Measurements from ENCODE around the gene PLCH1. TPM values are rescaled to one million over a fixed set of nuclear protein-coding genes. Genes with fewer than 3 reads are reported as not detected.

The PLCH1 gene
- total RNA-seq, 1 donor from 2014 or later: 2.9 TPM

- H3K27me3 ChIP-seq (ENCODE audit: control insufficient read depth, insufficient read depth, low read length): no peaks in the 10 kb centered on the region
- DNase-seq (ENCODE audit: low read depth): no peak
- no peaks in the 10 kb centered on the region for H3K36me3 ChIP-seq (ENCODE audit: control insufficient read depth, insufficient read depth, low read length)
- H3K4me3 ChIP-seq (ENCODE audit: low read depth, low read length): no peak overlapping the region
- TF ChIP-seq CTCF (IDR thresholded peaks at IDR 0.05; ENCODE audit: insufficient read depth, low read length, poor library complexity, severe bottlenecking): no peak
These were observed 209.8 kb downstream of the PLCH1 start for GRCh38 chr3:155535098-155535497.

- DNase-seq (ENCODE audit: low read depth): no peak
- Histone ChIP-seq H3K27me3 (ENCODE audit: control insufficient read depth, insufficient read depth, low read length) (no peaks in the 10 kb centered on the region), H3K4me3 (ENCODE audit: low read depth, low read length) (no peak overlapping the region), H3K36me3 (ENCODE audit: control insufficient read depth, insufficient read depth, low read length) (no peaks in the 10 kb centered on the region)
- no peak for TF ChIP-seq CTCF (IDR thresholded peaks at IDR 0.05; ENCODE audit: insufficient read depth, low read length, poor library complexity, severe bottlenecking)
These were observed 216.3 kb downstream of the PLCH1 start for GRCh38 chr3:155528579-155528978.

- H3K36me3 ChIP-seq (ENCODE audit: control insufficient read depth, insufficient read depth, low read length): no peaks in the 10 kb centered on the region
- DNase-seq (ENCODE audit: low read depth): no peak
- no peaks in the 10 kb centered on the region for H3K27me3 ChIP-seq (ENCODE audit: control insufficient read depth, insufficient read depth, low read length)
- TF ChIP-seq CTCF (IDR thresholded peaks at IDR 0.05; ENCODE audit: insufficient read depth, low read length, poor library complexity, severe bottlenecking): no peak
- no peak overlapping the region for H3K4me3 ChIP-seq (ENCODE audit: low read depth, low read length)
These were observed 219.5 kb downstream of the PLCH1 start for GRCh38 chr3:155525324-155525833.

- H3K4me3 ChIP-seq (ENCODE audit: low read depth, low read length): no peak overlapping the region
- TF ChIP-seq CTCF (IDR thresholded peaks at IDR 0.05; ENCODE audit: insufficient read depth, low read length, poor library complexity, severe bottlenecking): no peak
- no peaks in the 10 kb centered on the region for H3K36me3 ChIP-seq (ENCODE audit: control insufficient read depth, insufficient read depth, low read length)
- DNase-seq (ENCODE audit: low read depth): no peak
- H3K27me3 ChIP-seq (ENCODE audit: control insufficient read depth, insufficient read depth, low read length): no peaks in the 10 kb centered on the region
These were observed 224.4 kb downstream of the PLCH1 start for GRCh38 chr3:155520463-155520862.

GRCh38 chr3:155519078-155519477 is 225.8 kb downstream of the PLCH1 start:
- H3K36me3 ChIP-seq (ENCODE audit: control insufficient read depth, insufficient read depth, low read length): peaks cover 1% of the 10 kb centered on the region
- no peak for DNase-seq (ENCODE audit: low read depth)

More at GRCh38 chr3:155519078-155519477, 225.8 kb downstream of the PLCH1 start:
- H3K27me3 ChIP-seq (ENCODE audit: control insufficient read depth, insufficient read depth, low read length): no peaks in the 10 kb centered on the region
- TF ChIP-seq CTCF (IDR thresholded peaks at IDR 0.05; ENCODE audit: insufficient read depth, low read length, poor library complexity, severe bottlenecking): no peak
- no peak overlapping the region for H3K4me3 ChIP-seq (ENCODE audit: low read depth, low read length)
